Mesenchymal stem cell (in vitro differentiated cells and primary cell): ENCODE data around the gene MKI67.

Experiments used
- DNase-seq: peaks from one replicate; pipeline ENCODE4 v3.0.0-alpha.2; 2013
- H2AFZ ChIP-seq: one replicate; pipeline ENCODE4 v1.6.1; 2013; ENCODE audit warnings: low read depth, mild to moderate bottlenecking, control low read depth, inconsistent platforms, low read length, moderate library complexity
- H2AK5ac ChIP-seq: 2 replicates; pipeline ENCODE4 v1.6.1; 2013; ENCODE audit warnings: low read length, moderate library complexity, mild to moderate bottlenecking, inconsistent platforms; ENCODE audit not compliant: severe bottlenecking
- H2BK120ac ChIP-seq: one replicate; pipeline ENCODE4 v1.6.1; 2013; ENCODE audit warnings: low read depth, mild to moderate bottlenecking, inconsistent platforms, low read length, moderate library complexity
- H2BK12ac ChIP-seq, 2 experiments: one replicate each; pipeline ENCODE4 v1.6.1; 2013; ENCODE audit warnings: inconsistent platforms in 2 of 2, low read length in 2 of 2, mild to moderate bottlenecking in 2 of 2, moderate library complexity in 2 of 2, control low read depth in 1 of 2
- H2BK15ac ChIP-seq: one replicate; pipeline ENCODE4 v1.6.1; 2013; ENCODE audit warnings: mild to moderate bottlenecking, low read depth, inconsistent platforms; ENCODE audit not compliant: poor library complexity, severe bottlenecking
- H2BK5ac ChIP-seq: 2 replicates; pipeline ENCODE4 v1.6.1; 2013; ENCODE audit warnings: low read depth, mild to moderate bottlenecking, low read length, control low read depth, inconsistent platforms; ENCODE audit not compliant: poor library complexity, severe bottlenecking
- H3K14ac ChIP-seq, 2 experiments: one replicate each; pipeline ENCODE4 v1.6.1; 2013; ENCODE audit warnings: inconsistent platforms in 2 of 2, low read length in 2 of 2, control low read depth in 1 of 2, mild to moderate bottlenecking in 1 of 2, moderate library complexity in 1 of 2
- H3K18ac ChIP-seq, 2 experiments: one replicate each; pipeline ENCODE4 v1.6.1; 2013; ENCODE audit warnings: inconsistent platforms in 2 of 2, low read length in 2 of 2, control low read depth in 1 of 2, low read depth in 1 of 2, mild to moderate bottlenecking in 1 of 2
- H3K23ac ChIP-seq, 2 experiments: one replicate each; pipeline ENCODE4 v1.6.1; 2013; ENCODE audit warnings: inconsistent platforms in 2 of 2, low read length in 2 of 2, mild to moderate bottlenecking in 2 of 2, moderate library complexity in 2 of 2, control low read depth in 1 of 2
- H3K27ac ChIP-seq: 2 replicates; pipeline ENCODE4 v1.5.1; 2013; ENCODE audit warnings: mild to moderate bottlenecking, moderate library complexity, low read length, control low read depth, inconsistent platforms; ENCODE audit not compliant: poor library complexity, severe bottlenecking
- H3K27me3 ChIP-seq, 2 experiments: 2 replicates each; pipeline versions ENCODE4 v1.6.1 to v1.7.0; 2013; ENCODE audit warnings: low read length in 2 of 2, mild to moderate bottlenecking in 2 of 2, moderate library complexity in 2 of 2, control low read depth in 1 of 2, inconsistent platforms in 1 of 2; ENCODE audit not compliant: control insufficient read depth in 1 of 2, insufficient read depth in 1 of 2
- H3K36me3 ChIP-seq, 2 experiments: 2 replicates each; pipeline versions ENCODE4 v1.6.1 to v1.7.0; 2013; ENCODE audit warnings: low read length in 2 of 2, control low read depth in 1 of 2, inconsistent platforms in 1 of 2, low read depth in 1 of 2, mild to moderate bottlenecking in 1 of 2; ENCODE audit not compliant: insufficient read depth in 2 of 2, control insufficient read depth in 1 of 2
- H3K4ac ChIP-seq, 2 experiments: one replicate each; pipeline ENCODE4 v1.6.1; 2013; ENCODE audit warnings: inconsistent platforms in 2 of 2, low read length in 2 of 2, mild to moderate bottlenecking in 2 of 2, moderate library complexity in 2 of 2, control low read depth in 1 of 2, low read depth in 1 of 2
- H3K4me1 ChIP-seq: 2 replicates; pipeline ENCODE4 v1.6.1; 2013; ENCODE audit warnings: low read depth, low read length, control low read depth; ENCODE audit not compliant: control insufficient read depth, insufficient read depth
- H3K4me2 ChIP-seq: 2 replicates; pipeline ENCODE4 v1.6.1; 2013; ENCODE audit warnings: low read length, mild to moderate bottlenecking, inconsistent platforms; ENCODE audit not compliant: poor library complexity, severe bottlenecking
- H3K4me3 ChIP-seq, 2 experiments: 2 replicates each; pipeline versions ENCODE4 v1.5.1 to v1.7.0; 2013; ENCODE audit warnings: low read length in 2 of 2, mild to moderate bottlenecking in 2 of 2, control low read depth in 1 of 2, low read depth in 1 of 2; ENCODE audit not compliant: insufficient read depth in 1 of 2
- H3K79me1 ChIP-seq: replicated peaks from 2 replicates; pipeline ENCODE4 v1.6.1; 2013; ENCODE audit warnings: mild to moderate bottlenecking, control low read depth, low read length, inconsistent platforms; ENCODE audit not compliant: poor library complexity, severe bottlenecking
- H3K9ac ChIP-seq: 2 replicates; pipeline ENCODE4 v1.7.0; 2013; ENCODE audit warnings: mild to moderate bottlenecking, low read length, moderate library complexity
- H3K9me3 ChIP-seq: 2 replicates; pipeline ENCODE4 v1.7.0; 2013; ENCODE audit warnings: mild to moderate bottlenecking, low read length; ENCODE audit not compliant: control insufficient read depth
- H4K8ac ChIP-seq: one replicate; pipeline ENCODE4 v1.6.1; 2013; ENCODE audit warnings: inconsistent platforms, mild to moderate bottlenecking, low read length, moderate library complexity
- H4K91ac ChIP-seq: one replicate; pipeline ENCODE4 v1.6.1; 2013; ENCODE audit warnings: mild to moderate bottlenecking, low read length, inconsistent platforms
- WGBS: methylation state at CpG from one replicate; pipeline ENCODE4 v1.1.7; 2013; ENCODE audit warnings: mixed read lengths; 5-methylcytosine and 5-hydroxymethylcytosine counted together

Gene MKI67

GRCh38 chr10:128072941-128073645, 53.1 kb downstream of the MKI67 start:
- H4K91ac ChIP-seq = no peak overlapping the region
- no peaks in the 10 kb centered on the region for H3K79me1 ChIP-seq
- H3K4me1 ChIP-seq = peaks cover 5% of the 10 kb centered on the region
- no peak overlapping the region for H3K18ac ChIP-seq
- no peaks in the 10 kb centered on the region for H3K27me3 ChIP-seq
- H3K9ac ChIP-seq = no peak overlapping the region
- peaks cover 42 to 47% of the 10 kb centered on the region in 2 experiments for H3K36me3 ChIP-seq
- H3K4me2 ChIP-seq = no peak overlapping the region
- H3K4me3 ChIP-seq = no peak overlapping the region
- no peak overlapping the region for H4K8ac ChIP-seq
- H2BK15ac ChIP-seq = no peak overlapping the region
- no peak overlapping the region for H3K14ac ChIP-seq
- no peak overlapping the region for H2BK12ac ChIP-seq
- no peak overlapping the region for H2BK5ac ChIP-seq
- no peak for DNase-seq
- H3K9me3 ChIP-seq = no peaks in the 10 kb centered on the region
- H3K4ac ChIP-seq = no peak overlapping the region
- H3K23ac ChIP-seq = no peak overlapping the region
- no peak overlapping the region for H2AK5ac ChIP-seq
- no peak overlapping the region for H3K27ac ChIP-seq
- WGBS = 87% methylated on average over 12 of the region's 14 CpGs
- H2AFZ ChIP-seq = no peak overlapping the region
- no peak overlapping the region for H2BK120ac ChIP-seq

GRCh38 chr10:128072046-128072445, 54.2 kb downstream of the MKI67 start:
- no peaks in the 10 kb centered on the region for H3K9me3 ChIP-seq
- H4K91ac ChIP-seq = no peak overlapping the region
- H3K23ac ChIP-seq = no peak overlapping the region
- 84% methylated on average over 6 of the region's 6 CpGs for WGBS
- H3K4me1 ChIP-seq = peaks cover 6% of the 10 kb centered on the region
- no peaks in the 10 kb centered on the region for H3K79me1 ChIP-seq
- H3K27ac ChIP-seq = no peak overlapping the region
- H3K9ac ChIP-seq = no peak overlapping the region
- no peak overlapping the region for H2BK15ac ChIP-seq
- H3K36me3 ChIP-seq = peaks cover 43 to 45% of the 10 kb centered on the region in 2 experiments
- no peak for DNase-seq
- no peak overlapping the region for H3K14ac ChIP-seq
- no peak overlapping the region for H2BK5ac ChIP-seq
- H2BK12ac ChIP-seq = no peak overlapping the region
- no peak overlapping the region for H2BK120ac ChIP-seq
- no peak overlapping the region for H4K8ac ChIP-seq
- no peak overlapping the region for H2AFZ ChIP-seq
- no peaks in the 10 kb centered on the region for H3K27me3 ChIP-seq
- no peak overlapping the region for H2AK5ac ChIP-seq
- H3K4ac ChIP-seq = no peak overlapping the region
- H3K4me3 ChIP-seq = no peak overlapping the region
- no peak overlapping the region for H3K18ac ChIP-seq
- H3K4me2 ChIP-seq = no peak overlapping the region

GRCh38 chr10:128071417-128071782, 54.8 kb downstream of the MKI67 start:
- Histone ChIP-seq H3K18ac (no peak overlapping the region), H4K8ac (no peak overlapping the region), H3K4me2 (no peak overlapping the region), H2BK120ac (no peak overlapping the region), H3K36me3 (peaks cover 47 to 48% of the 10 kb centered on the region in 2 experiments), H2BK12ac (no peak overlapping the region), H3K23ac (no peak overlapping the region), H2BK15ac (no peak overlapping the region), H3K14ac (no peak overlapping the region), H4K91ac (no peak overlapping the region), H3K4me3 (no peak overlapping the region), H3K4me1 (peaks cover 9% of the 10 kb centered on the region), H3K27me3 (no peaks in the 10 kb centered on the region), H2AK5ac (no peak overlapping the region), H2BK5ac (no peak overlapping the region), H3K4ac (no peak overlapping the region), H3K79me1 (no peaks in the 10 kb centered on the region), H3K9me3 (no peaks in the 10 kb centered on the region), H2AFZ (no peak overlapping the region), H3K9ac (no peak overlapping the region), H3K27ac (no peak overlapping the region)
- 93% methylated on average over 9 of the region's 9 CpGs for whole genome bisulfite sequencing
- DNase-seq = no peak

GRCh38 chr10:128070721-128071416, 55.4 kb downstream of the MKI67 start:
- Histone ChIP-seq H3K4me3 (no peak overlapping the region), H3K4me2 (no peak overlapping the region), H2BK5ac (no peak overlapping the region), H2AFZ (no peak overlapping the region), H3K23ac (no peak overlapping the region), H3K18ac (no peak overlapping the region), H3K9ac (no peak overlapping the region), H3K79me1 (no peaks in the 10 kb centered on the region), H2BK120ac (no peak overlapping the region), H3K9me3 (no peaks in the 10 kb centered on the region), H3K27me3 (no peaks in the 10 kb centered on the region), H3K14ac (no peak overlapping the region), H4K91ac (no peak overlapping the region), H3K36me3 (peaks cover 48 to 51% of the 10 kb centered on the region in 2 experiments), H2AK5ac (no peak overlapping the region), H2BK15ac (no peak overlapping the region), H3K27ac (no peak overlapping the region), H4K8ac (no peak overlapping the region), H2BK12ac (no peak overlapping the region), H3K4me1 (peaks cover 9% of the 10 kb centered on the region), H3K4ac (no peak overlapping the region)
- no peak for DNase-seq
- 88% methylated on average over 17 of the region's 17 CpGs for WGBS
